Activated gamma-delta T cell treated with Interleukin-2 at 50 U/mL for 16 hours (primary cell): ENCODE data around the gene RNASE2.
"Not testable (repeated sequence)": the region's sequence is repeated elsewhere in the genome, so short reads cannot be mapped to it uniquely, and the experiment has no call there.

ENCODE experiments used
- DNase-seq: peaks from one replicate; pipeline ENCODE4 v3.0.0-alpha.2; 2020

Gene RNASE2

DNA sequence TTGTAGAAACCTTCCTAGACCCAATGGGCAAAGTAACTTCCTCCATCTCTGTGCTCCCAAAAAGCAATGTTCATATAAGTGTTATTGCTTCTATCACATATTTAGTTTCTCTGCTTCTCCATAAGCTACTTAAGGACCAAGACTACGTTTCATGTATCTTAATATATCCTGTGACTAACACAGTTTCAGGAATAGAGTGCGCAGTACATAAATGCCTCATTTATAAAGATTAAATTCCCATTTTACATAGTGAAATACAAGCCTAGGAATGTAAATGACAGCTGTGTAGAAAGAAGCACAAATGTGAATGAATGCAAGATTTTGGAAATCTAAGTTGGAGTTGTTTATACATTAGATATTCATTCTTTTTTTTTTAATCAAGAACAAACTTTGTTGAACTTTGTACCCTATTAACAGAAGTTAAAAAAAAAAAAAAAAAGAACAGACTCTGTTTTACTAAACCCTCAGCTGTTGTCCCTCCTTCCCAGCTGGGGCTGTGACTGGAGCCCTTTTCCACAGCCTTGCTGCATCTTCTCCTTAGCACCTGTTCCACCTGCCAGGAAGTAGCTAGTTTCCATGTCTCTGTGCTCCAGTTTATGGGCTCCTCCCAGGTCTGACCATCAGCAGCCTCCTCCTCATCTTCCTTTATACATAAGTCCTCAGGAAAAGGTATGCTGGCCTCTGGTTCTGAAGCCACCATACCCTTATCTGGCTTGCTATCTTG lies 27.5 kb downstream of the RNASE2 start:
- DNase-seq, result no peak

DNA sequence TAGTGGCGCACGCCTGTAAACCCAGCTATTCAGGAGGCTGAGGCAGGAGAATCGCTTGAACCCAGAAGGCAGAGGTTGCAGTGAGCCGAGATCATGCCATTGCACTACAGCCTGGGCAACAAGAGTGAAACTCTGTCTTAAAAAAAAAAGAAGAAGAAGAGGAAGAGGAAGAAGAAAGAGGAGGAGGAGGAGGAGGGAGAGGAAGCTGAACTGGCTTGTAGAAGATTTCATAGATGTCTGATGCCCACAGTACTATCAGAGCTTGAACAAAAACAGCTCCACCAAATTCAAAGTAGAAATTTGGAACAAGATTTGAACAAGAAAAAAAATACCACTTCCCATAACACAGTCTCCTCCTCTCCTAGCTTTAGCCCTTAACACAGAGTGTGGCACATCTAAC lies 30.4 kb downstream of the RNASE2 start:
- not testable (repeated sequence) for DNase-seq

DNA sequence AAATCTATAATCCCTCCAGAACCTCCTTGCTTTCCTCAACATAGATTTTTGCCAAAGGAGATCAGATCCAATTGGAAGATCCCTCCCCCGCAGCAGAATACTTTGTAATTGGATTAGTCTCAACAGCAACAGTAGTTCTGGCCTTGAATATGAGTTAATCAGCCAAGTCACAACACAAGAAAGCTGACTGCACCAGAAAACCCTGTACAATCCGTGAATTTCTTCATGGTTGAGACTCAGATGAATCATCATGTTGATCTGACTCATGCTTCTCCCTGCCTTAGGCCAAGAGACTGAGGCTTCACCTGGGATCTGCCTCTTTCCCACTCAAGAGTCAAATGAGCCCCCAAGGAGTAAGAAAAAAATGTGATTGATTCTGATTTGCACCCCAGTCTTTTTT lies 31.5 kb downstream of the RNASE2 start:
- DNase-seq, result no peak

- no peak for DNase-seq
Observed at GRCh38 chr14:20988717-20989470, 33.6 kb downstream of the RNASE2 start.

GRCh38 chr14:20989471-20989786 lies 34.1 kb downstream of the RNASE2 start:
- DNase-seq, result no peak

DNA sequence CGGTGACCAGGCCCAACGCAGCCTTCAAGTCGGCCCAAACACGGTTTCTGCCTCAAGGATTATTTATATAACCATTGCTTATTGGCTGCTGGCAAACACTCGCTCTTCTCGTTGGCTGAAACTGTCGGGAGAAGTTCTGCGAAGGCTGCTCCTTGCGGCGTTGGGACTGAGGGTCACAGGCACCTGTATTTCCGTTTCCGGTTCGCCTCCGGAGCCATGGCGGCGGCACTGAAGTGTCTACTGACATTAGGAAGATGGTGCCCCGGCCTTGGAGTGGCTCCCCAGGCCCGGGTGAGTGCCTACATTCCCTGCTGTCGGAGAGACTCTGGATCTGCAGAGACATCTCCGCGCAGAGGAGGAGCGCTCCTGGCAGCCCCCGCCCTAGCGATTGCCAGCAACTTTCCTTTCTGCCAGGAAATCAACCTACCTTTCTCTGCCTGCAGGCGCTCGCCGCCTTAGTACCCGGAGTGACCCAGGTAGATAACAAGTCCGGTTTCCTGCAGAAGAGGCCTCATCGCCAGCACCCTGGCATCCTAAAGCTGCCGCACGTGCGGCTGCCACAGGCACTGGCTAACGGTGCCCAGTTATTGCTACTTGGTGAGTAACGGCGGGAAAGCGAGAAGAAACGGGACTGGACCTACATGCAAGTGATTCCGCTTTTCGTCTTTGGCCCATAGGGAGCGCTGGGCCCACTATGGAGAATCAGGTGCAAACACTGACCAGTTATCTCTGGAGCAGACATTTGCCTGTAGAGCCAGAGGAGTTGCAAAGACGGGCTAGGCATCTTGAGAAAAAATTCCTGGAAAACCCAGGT lies 34.7 kb downstream of the RNASE2 start, which contains the start of gene METTL17:
Gene METTL17, plus strand, starts transcription at position 194 of the 814 bp plus-strand sequence. Its CDS starts 23 bp downstream, at position 217.
- peak; percentile 84 for DNase-seq

DNA sequence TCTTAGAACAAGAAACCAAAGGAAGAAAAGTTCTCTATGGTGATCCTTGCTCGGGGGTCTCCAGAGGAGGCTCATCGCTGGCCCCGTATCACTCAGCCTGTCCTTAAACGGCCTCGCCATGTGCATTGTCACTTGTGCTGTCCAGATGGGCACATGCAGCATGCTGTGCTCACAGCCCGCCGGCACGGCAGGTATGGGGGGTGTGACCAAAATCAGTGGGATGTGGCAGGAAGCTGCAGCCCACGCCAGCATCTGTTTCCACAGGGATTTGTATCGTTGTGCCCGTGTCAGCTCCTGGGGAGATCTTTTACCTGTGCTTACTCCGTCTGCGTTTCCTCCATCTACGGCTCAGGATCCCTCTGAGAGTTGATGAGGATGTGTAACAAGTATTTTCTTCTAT lies 41.2 kb downstream of the RNASE2 start:
- DNase-seq, result no peak

DNA sequence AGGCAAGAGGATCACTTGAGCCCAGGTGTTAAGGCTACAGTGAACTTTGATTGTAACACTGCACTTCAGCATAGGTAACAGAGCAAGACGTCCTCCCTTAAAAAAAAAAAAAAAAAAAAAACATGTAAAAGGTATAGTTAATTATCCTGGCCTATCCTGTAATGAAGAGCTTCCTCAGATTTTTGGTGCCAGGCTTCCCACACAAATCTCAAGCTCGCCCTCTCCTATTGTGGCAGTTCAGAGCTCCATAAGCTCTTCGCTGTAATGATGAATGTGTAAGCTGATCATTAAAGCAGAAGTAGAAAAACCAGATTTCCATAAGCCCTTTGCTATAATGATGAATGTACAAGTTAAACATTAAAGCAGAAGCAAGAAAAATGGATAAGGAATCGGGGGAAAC lies 41.8 kb downstream of the RNASE2 start:
- DNase-seq, result no peak

DNA sequence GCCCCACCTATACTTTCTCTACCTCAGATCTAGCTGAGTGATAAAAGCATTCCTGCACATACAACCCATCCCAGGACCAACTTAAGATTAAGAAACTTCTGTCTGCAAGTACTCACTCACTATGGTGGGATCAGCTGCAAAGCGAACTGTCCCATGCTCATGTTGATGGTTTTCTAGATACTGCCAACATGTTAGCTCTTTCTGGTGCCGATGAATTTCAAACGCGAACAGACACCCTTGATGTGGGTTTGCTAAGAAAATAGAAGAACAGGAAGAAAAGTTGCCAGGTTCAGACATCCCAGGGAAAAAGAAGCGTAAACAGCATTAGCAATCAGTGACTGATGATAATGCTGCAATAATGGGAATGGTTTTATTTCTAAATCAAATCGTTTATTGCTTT lies 42.3 kb downstream of the RNASE2 start:
- no peak for DNase-seq

DNA sequence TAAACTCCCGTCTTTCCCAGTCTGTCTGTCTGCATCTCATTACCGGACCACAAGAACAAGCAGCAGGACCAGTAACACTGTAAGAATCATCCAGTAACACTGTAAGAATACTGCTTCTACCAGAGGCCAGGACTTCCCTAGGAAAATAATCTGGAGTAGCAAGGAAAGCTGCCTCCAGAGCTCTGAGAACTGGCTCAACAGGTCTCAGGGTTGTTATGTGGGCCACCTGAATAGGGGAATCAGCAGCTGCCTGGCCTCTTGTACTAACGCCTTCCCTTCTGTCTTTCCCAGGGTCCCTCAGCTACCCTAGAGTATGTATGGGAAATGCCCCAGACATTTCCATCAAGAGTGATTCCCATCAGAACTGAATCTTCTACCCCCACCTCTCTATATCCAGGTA lies 42.9 kb downstream of the RNASE2 start:
- no peak for DNase-seq

- no peak for DNase-seq
Observed at GRCh38 chr14:20998674-20999366, 43.5 kb downstream of the RNASE2 start, which contains the start of gene SLC39A2. SLC39A2 (plus strand) TSS chr14:20999293; CDS start chr14:20999447, 154 bp downstream.

DNA sequence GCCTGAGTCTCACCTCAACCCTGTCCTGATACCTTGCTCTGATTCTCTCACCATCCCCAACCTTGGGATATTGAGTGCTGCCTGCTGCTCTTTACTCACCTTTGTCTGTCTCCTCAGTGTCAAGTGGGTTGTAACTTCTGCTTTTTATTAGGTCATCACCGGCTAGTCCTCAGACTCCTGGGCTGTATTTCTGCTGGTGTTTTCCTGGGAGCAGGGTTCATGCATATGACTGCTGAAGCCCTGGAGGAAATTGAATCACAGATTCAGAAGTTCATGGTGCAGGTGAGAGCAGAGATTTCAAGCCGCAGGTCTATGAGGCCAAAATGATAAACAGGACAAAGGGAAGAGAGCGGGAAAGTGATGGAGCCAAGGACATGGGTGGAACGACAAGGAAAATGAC lies 44.3 kb downstream of the RNASE2 start:
- no peak for DNase-seq

GRCh38 chr14:21001218-21001617 lies 45.9 kb downstream of the RNASE2 start:
- no peak for DNase-seq

DNA sequence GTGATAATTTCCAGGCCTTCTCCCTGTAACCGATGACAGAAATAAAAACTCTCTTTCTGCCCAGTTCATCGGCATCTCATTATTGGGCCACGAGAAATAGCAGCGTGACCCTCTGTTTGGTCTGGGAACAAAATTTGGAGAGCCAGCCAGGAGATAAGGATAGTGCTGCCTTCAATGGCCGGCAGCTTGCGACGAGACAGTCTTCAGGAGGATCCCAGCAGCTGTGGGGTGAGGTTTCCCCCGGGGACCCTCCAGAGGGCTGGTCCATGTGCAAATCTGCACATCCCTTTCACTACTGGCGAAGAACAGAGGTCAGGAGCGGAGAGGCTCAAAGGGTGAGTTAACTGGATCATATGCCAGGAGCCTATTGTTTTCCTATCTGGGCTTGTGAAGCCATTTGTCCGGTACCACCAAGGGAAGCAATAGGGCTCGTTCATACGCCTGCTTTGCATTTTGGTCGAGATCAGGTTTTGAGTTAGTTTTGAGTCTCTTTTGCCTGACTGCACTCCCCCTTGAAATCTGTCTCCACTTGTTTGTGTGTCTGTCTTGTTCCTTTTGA lies 48.6 kb downstream of the RNASE2 start:
- no peak for DNase-seq
